Ovary (tissue), 9 donors: ENCODE results near the gene LCP2. TPM values are rescaled to one million over a fixed set of nuclear protein-coding genes. Genes with fewer than 3 reads are reported as not detected.
"Not testable (repeated sequence)": the region's sequence is repeated elsewhere in the genome, so short reads cannot be mapped to it uniquely, and the experiment has no call there.

Experiments used
- DNase-seq, 5 donors: peaks; one replicate each; pipeline ENCODE4 v3.0.0-alpha.2; 2019 to 2020
- H3K27ac ChIP-seq, 2 donors: fragments of 200-600 bp; one replicate each; pipeline versions ENCODE4 v1.5.1 to v1.8.0; 2019 to 2022
- H3K27me3 ChIP-seq: fragments of 200-600 bp; one replicate; pipeline ENCODE4 v1.8.0; 2022
- H3K36me3 ChIP-seq: fragments of 200-600 bp; sonication (generic); one replicate; pipeline ENCODE4 v1.5.1; 2019
- H3K4me1 ChIP-seq: one replicate; pipeline ENCODE4 v1.8.1; 2013; ENCODE audit warnings: mild to moderate bottlenecking, moderate library complexity; ENCODE audit not compliant: insufficient read depth
- H3K4me3 ChIP-seq: fragments of 200-600 bp; sonication (generic); one replicate; pipeline ENCODE4 v1.5.1; 2017
- H3K9me3 ChIP-seq, 2 donors: fragments of 200-600 bp in 1 of 2; sonication (generic) in 1 of 2; one replicate each; pipeline versions ENCODE4 v1.5.1 to v1.8.1; 2013 to 2019; ENCODE audit warnings: mild to moderate bottlenecking in 1 of 2, moderate library complexity in 1 of 2
- EP300 ChIP-seq: sonication (generic); formaldehyde crosslinking; IDR thresholded peaks from one replicate; pipeline ENCODE4 v1.6.1; 2017; ENCODE audit warnings: antibody characterized with exemption
- POLR2A ChIP-seq: fragments of 450-650 bp; IDR thresholded peaks from one replicate; pipeline ENCODE4 v1.6.1; 2017; ENCODE audit warnings: antibody characterized with exemption, mild to moderate bottlenecking, moderate library complexity
- WGBS, 3 donors: extraction: QIAGEN DNeasy Blood & Tissue Kit in 1 of 3; methylation state at CpG; one replicate each; pipeline versions ENCODE4 v1.1.5 to v1.1.7; 2013 to 2017; 5-methylcytosine and 5-hydroxymethylcytosine counted together
- intact Hi-C, 4 donors: fragments of 100-400 bp; cut with DNase I; formaldehyde crosslinking; loops; one replicate each; pipeline versions ENCODE4 v1.11.0 to v1.15.1; 2022 to 2023
- polyA plus RNA-seq, 2 donors: library from polyadenylated mRNA; stranded (reverse); fragments of 200-250 nt in 1 of 2; fragments of 350-450 nt in 1 of 2; fragmentation: Illumina TruSeq in 1 of 2; extraction: RNeasy Lipid Tissue Mini Kit (QIAGEN cat#74804) in 1 of 2; gene quantifications; one replicate each; pipeline ENCODE4 v1.2.3, GENCODE V29; 2013 to 2014
- total RNA-seq, 7 donors: library from RNA; depleted of rRNA in 2 of 7; stranded (reverse); fragments of >200 nt in 2 of 7; fragmentation: NEBNext Ultra II Directional in 3 of 7; extraction: Animal tissue kit (Norgen Biotek cat#: 25700) in 3 of 7; gene quantifications; one replicate each; pipeline versions ENCODE4 v1.1.0 to v1.2.4, GENCODE V29; 2016 to 2023
- TF ChIP-seq, protein P1 (sequence below), 3 donors: fragments of 450-650 bp in 2 of 3; fragments of 200-600 bp in 1 of 3; IDR thresholded peaks; one replicate each; pipeline versions ENCODE4 v1.5.1 to v1.8.0; 2016 to 2022; ENCODE audit warnings: antibody characterized with exemption in 3 of 3, mild to moderate bottlenecking in 1 of 3
- donor health status: DM: no; HTN: no; CAD: no; lungs with moderate emphysema.
- donor health status: DM: no; HTN: no; CAD: no.
- donor health status: Bipolar disorder and iron deficiency.
- donor health status: DM: yes; HTN: yes; CAD: no.
- donor health status: DM: no; HTN: no; CAD: no.
- donor health status: DM: yes; HTN: yes; CAD: no.

Gene LCP2
- total and polyA plus RNA-seq, 9 donors = 3.1 to 31.1 (median 6.4) TPM

- Histone ChIP-seq H3K4me1 (peaks cover 5% of the 10 kb centered on the region), H3K36me3 (no peaks in the 10 kb centered on the region)
- WGBS, 3 donors = 45 to 49% (median 45%) methylated on average over 3 of the region's 3 CpGs
Measured at GRCh38 chr5:170250810-170251317, 46.7 kb downstream of the LCP2 start.

GRCh38 chr5:170249355-170249754 is 48.2 kb downstream of the LCP2 start:
- Histone ChIP-seq H3K36me3 (no peaks in the 10 kb centered on the region), H3K4me1 (peaks cover 5% of the 10 kb centered on the region)
- intact Hi-C loops = no loop called here

More at GRCh38 chr5:170250810-170251317, 46.7 kb downstream of the LCP2 start:
- no peak overlapping the region for H3K27ac ChIP-seq
- intact Hi-C loops = no loop called here
- no peaks in the 10 kb centered on the region for H3K9me3 ChIP-seq
- no peak for DNase-seq
- no peak overlapping the region for H3K4me3 ChIP-seq
- H3K27me3 ChIP-seq = no peaks in the 10 kb centered on the region
- TF ChIP-seq EP300 = no peak
- no peak for TF ChIP-seq POLR2A
- TF ChIP-seq, protein P1, sequence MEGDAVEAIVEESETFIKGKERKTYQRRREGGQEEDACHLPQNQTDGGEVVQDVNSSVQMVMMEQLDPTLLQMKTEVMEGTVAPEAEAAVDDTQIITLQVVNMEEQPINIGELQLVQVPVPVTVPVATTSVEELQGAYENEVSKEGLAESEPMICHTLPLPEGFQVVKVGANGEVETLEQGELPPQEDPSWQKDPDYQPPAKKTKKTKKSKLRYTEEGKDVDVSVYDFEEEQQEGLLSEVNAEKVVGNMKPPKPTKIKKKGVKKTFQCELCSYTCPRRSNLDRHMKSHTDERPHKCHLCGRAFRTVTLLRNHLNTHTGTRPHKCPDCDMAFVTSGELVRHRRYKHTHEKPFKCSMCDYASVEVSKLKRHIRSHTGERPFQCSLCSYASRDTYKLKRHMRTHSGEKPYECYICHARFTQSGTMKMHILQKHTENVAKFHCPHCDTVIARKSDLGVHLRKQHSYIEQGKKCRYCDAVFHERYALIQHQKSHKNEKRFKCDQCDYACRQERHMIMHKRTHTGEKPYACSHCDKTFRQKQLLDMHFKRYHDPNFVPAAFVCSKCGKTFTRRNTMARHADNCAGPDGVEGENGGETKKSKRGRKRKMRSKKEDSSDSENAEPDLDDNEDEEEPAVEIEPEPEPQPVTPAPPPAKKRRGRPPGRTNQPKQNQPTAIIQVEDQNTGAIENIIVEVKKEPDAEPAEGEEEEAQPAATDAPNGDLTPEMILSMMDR (IDR thresholded peaks at IDR 0.05) = no peak

DNA sequence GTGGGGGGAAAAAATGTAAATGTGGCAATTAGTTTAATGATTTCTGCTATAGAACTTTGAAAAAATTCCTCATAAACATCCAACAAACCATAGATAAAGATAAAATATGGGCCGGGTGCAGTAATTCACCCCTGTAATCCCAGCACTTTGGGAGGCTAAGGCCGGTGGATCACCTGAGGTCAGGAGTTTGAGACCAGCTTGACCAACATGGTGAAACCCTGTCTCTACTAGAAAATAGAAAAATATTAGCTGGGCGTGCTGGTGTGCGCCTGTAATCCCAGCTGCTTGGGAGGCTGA is 48.7 kb downstream of the LCP2 start:
- H3K27me3 ChIP-seq, H3K4me1 ChIP-seq, H3K9me3 ChIP-seq, intact Hi-C loops, H3K27ac ChIP-seq, H3K36me3 ChIP-seq, DNase-seq, H3K4me3 ChIP-seq: not testable (repeated sequence)
- WGBS, 3 donors = 77 to 90% (median 89%) methylated on average over 4 of the region's 4 CpGs

More at GRCh38 chr5:170249355-170249754, 48.2 kb downstream of the LCP2 start:
- no peak for DNase-seq
- WGBS, 3 donors = 79 to 82% (median 80%) methylated on average over 4 of the region's 4 CpGs
- no peaks in the 10 kb centered on the region for H3K9me3 ChIP-seq
- TF ChIP-seq EP300 = no peak
- TF ChIP-seq, protein P1 (IDR thresholded peaks at IDR 0.05) = no peak
- no peak for TF ChIP-seq POLR2A
- H3K4me3 ChIP-seq = no peak overlapping the region
- H3K27me3 ChIP-seq = no peaks in the 10 kb centered on the region
- H3K27ac ChIP-seq = no peak overlapping the region

GRCh38 chr5:170248172-170248930 is 49.2 kb downstream of the LCP2 start:
- Histone ChIP-seq H3K27ac (no peak overlapping the region), H3K4me1 (peaks cover 5% of the 10 kb centered on the region)
- 71 to 84% (median 80%) methylated on average over 6 of the region's 6 CpGs for WGBS, 3 donors

More at GRCh38 chr5:170248172-170248930, 49.2 kb downstream of the LCP2 start:
- H3K4me3 ChIP-seq = no peak overlapping the region
- intact Hi-C loops = no loop called here
- H3K27me3 ChIP-seq = no peaks in the 10 kb centered on the region
- no peaks in the 10 kb centered on the region for H3K9me3 ChIP-seq
- no peaks in the 10 kb centered on the region for H3K36me3 ChIP-seq
- TF ChIP-seq POLR2A (no peak), EP300 (no peak)
- TF ChIP-seq, protein P1 (IDR thresholded peaks at IDR 0.05) = no peak
- no peak for DNase-seq
